Loucy (cell line): ENCODE data around the gene PNPT1.
"Not testable (repeated sequence)": the region's sequence is repeated elsewhere in the genome, so short reads cannot be mapped to it uniquely, and the experiment has no call there.

Experiments used
- CTCF ChIP-seq: fragments of 200-600 bp; sonication (generic); conservative IDR thresholded peaks from 2 replicates; pipeline ENCODE4 v1.5.1; 2014; ENCODE audit warnings: mild to moderate bottlenecking, antibody characterized with exemption, low read length
- EZH2phosphoT487 ChIP-seq: fragments of 200-600 bp; IDR thresholded peaks from 2 replicates; pipeline ENCODE4 v1.6.1; 2018; ENCODE audit warnings: antibody characterized with exemption, mild to moderate bottlenecking, moderate library complexity, borderline replicate concordance

- not testable (repeated sequence) for TF ChIP-seq CTCF, EZH2phosphoT487
Observed at GRCh38 chr2:55706258-55706657, 12.6 kb upstream of the PNPT1 start.
